ENCODE data around the gene SRP72.

Gene SRP72

DNA sequence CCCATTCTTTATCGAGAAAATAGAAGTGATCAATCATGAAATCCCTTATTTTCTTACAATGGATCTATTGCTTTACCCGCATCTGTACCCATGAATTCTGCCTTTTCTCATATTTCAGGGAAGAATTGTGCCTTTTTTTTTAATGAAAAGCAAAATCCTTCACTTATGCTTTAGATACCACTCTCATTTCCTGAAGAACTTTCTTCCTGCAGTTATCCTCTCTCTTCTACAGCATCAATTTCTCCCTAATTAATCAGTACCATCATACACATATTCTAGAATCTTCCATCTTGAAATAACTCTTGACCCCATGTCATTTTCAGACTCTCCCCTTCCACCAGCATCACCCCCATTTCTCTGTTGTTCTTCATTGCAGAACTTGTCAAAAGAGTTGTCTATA is 64.8 kb downstream of the SRP72 start:
- H3K4me3 ChIP-seq (ENCODE audit: low read depth, low read length): no peak overlapping the region
- DNase-seq (ENCODE audit: low read depth): no peak
- TF ChIP-seq MYC (IDR thresholded peaks at IDR 0.05; ENCODE audit: low read depth, low read length): no peak
- no peak for TF ChIP-seq MAX (IDR thresholded peaks at IDR 0.05; ENCODE audit: low read depth, low read length)
- no peak for TF ChIP-seq POLR2A (IDR thresholded peaks at IDR 0.05; ENCODE audit: extremely low read depth, insufficient read length)
- TF ChIP-seq CTCF (IDR thresholded peaks at IDR 0.05; ENCODE audit: low read depth, low read length): no peak

DNA sequence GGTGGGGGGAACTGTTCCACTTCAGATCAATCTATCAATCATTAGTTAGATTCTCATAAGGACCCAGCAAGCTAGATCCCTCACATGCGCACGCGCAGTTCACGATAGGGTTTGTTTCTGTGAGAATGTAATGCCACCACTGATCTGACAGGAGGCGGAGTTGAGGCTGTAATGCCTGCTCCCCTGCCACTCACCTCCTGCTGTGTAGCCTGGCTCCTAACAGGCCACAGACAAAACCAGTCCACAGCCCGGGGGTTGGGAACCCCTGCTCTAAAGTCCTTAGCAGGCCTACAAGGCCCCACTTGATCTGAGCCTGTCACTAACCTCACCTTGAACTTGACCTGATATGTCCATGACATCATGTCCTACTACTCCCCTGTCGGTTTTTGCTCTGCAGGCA is 68.5 kb downstream of the SRP72 start:
- H3K4me3 ChIP-seq (ENCODE audit: low read depth, low read length): no peak overlapping the region
- no peak for DNase-seq (ENCODE audit: low read depth)
- no peak for TF ChIP-seq MYC (IDR thresholded peaks at IDR 0.05; ENCODE audit: low read depth, low read length)
- no peak for TF ChIP-seq CTCF (IDR thresholded peaks at IDR 0.05; ENCODE audit: low read depth, low read length)
- TF ChIP-seq MAX (IDR thresholded peaks at IDR 0.05; ENCODE audit: low read depth, low read length): no peak
- no peak for TF ChIP-seq POLR2A (IDR thresholded peaks at IDR 0.05; ENCODE audit: extremely low read depth, insufficient read length)

DNA sequence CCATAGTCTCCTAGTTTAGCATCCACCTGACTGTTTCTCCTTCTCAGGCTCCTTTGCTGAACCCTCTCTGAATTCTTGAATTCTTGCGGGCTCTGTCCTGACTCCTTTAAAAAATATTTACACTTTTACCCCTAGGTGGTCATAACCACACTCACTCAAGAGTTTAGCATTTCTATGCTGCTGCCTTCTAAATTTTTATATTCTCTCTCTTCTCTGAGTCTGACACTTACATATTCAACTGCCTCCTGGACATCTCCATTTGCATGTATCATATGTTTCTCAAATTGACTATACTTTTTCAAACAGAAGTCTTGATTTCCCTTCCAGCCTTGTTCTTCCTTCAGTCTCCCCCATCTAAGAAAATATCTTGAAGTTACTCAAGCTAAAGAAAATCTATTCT is 69.7 kb downstream of the SRP72 start:
- no peak overlapping the region for H3K4me3 ChIP-seq (ENCODE audit: low read depth, low read length)
- no peak for DNase-seq (ENCODE audit: low read depth)
- TF ChIP-seq CTCF (IDR thresholded peaks at IDR 0.05; ENCODE audit: low read depth, low read length) (no peak), POLR2A (IDR thresholded peaks at IDR 0.05; ENCODE audit: extremely low read depth, insufficient read length) (no peak), MAX (IDR thresholded peaks at IDR 0.05; ENCODE audit: low read depth, low read length) (no peak), MYC (IDR thresholded peaks at IDR 0.05; ENCODE audit: low read depth, low read length) (no peak)

- H3K4me3 ChIP-seq (ENCODE audit: low read depth, low read length): no peak overlapping the region
- TF ChIP-seq MAX (IDR thresholded peaks at IDR 0.05; ENCODE audit: low read depth, low read length): no peak
- no peak for TF ChIP-seq CTCF (IDR thresholded peaks at IDR 0.05; ENCODE audit: low read depth, low read length)
- TF ChIP-seq POLR2A (IDR thresholded peaks at IDR 0.05; ENCODE audit: extremely low read depth, insufficient read length): no peak
- no peak for TF ChIP-seq MYC (IDR thresholded peaks at IDR 0.05; ENCODE audit: low read depth, low read length)
- DNase-seq (ENCODE audit: low read depth): peak; percentile 14
Observed at GRCh38 chr4:56540826-56541225, 73.4 kb downstream of the SRP72 start.

DNA sequence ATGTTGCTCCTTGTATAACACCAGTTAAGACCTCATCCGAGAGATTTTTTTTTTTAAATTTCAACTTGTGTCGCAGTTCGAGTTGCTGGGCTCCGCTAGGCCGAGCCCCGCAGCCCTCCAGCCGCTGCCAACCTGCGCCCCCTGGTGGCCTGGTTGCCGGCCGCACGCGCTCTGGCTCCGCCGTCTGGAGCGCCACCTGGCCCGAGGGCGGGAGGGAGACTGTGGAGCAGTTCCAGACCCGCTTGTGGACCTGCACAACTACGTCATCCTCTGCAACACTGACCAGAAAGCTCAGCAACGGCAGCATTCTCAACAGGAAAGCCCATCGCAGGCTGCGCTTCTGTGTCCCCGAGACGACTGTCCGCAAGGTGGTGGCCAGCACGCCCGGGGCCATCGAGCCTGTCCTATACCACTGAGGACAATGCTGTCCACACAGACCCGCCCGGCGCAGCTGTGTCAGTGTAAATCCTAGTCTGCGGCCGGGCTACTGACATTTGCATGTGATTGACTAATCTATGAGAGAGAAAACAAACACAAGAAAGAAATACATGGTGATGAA is 77.2 kb downstream of the SRP72 start:
- peak; percentile 81 for DNase-seq (ENCODE audit: low read depth)
- TF ChIP-seq MAX (IDR thresholded peaks at IDR 0.05; ENCODE audit: low read depth, low read length) (peak; percentile 90), POLR2A (IDR thresholded peaks at IDR 0.05; ENCODE audit: extremely low read depth, insufficient read length) (no peak), MYC (IDR thresholded peaks at IDR 0.05; ENCODE audit: low read depth, low read length) (peak; percentile 85), CTCF (IDR thresholded peaks at IDR 0.05; ENCODE audit: low read depth, low read length) (peak; percentile 94)

More for the DNA sequence above, 77.2 kb downstream of the SRP72 start:
- no peak overlapping the region for H3K4me3 ChIP-seq (ENCODE audit: low read depth, low read length)
